Body of pancreas (tissue), 4 donors: Measurements from ENCODE around the gene DSCAM.

Source experiments
- CTCF ChIP-seq, 7 experiments: fragments of 450-650 bp in 4 of 7; fragments of 200-600 bp in 3 of 7; sonication (generic) in 3 of 7; IDR thresholded peaks; one replicate each; pipeline ENCODE4 v1.5.1; 2016 to 2019; ENCODE audit warnings: antibody characterized with exemption in 7 of 7
- POLR2A ChIP-seq, 3 donors: fragments of 450-650 bp; IDR thresholded peaks; one replicate each; pipeline ENCODE4 v1.6.1; 2016; ENCODE audit warnings: antibody characterized with exemption in 3 of 3, mild to moderate bottlenecking in 2 of 3

DNA sequence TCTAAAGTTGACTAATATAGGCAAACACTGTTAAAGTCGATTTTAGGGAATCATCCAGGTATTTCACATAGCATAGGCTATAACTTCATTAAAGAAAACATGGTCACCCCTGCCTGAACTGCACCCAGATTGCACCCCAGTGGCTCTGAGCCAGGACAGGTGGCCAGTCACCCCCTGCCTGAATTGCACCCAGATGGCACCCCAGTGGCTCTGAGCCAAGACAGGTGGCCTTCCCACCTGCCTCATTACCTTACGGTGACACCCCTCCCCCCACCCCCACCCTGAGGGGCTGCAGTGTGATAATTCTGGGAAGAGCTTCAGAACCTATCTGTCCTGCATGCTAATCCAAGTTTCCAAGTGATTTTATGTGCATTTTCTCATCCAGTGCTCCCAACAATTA, 78.9 kb downstream of the DSCAM start:
- TF ChIP-seq CTCF (IDR thresholded peaks at IDR 0.05) (no peak), POLR2A (IDR thresholded peaks at IDR 0.05) (no peak)
